ENCODE measurements around the gene TIMP2. TPM values are rescaled to one million over a fixed set of nuclear protein-coding genes. Genes with fewer than 3 reads are reported as not detected.
"Not testable (repeated sequence)": the region's sequence is repeated elsewhere in the genome, so short reads cannot be mapped to it uniquely, and the experiment has no call there.

TIMP2 gene
- total RNA-seq, 1 experiment from 2014 or later, result 13.9 TPM

DNA sequence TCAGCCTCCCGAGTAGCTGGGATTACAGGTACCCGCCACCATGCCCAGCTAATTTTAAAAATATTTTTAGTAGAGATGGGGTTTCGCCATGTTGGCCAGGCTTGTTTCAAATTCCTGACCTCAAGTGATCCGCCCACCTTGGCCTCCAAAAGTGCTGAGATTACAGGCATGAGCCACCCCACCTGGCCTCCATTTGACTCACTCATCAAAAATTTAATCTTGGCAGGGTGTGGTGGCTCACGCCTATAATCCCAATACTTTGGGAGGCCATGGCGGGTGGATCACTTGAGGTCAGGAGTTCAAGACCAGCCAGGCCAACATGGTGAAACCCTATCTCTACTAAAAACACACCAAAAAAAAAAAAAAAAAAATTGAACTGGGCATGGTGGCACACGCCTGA lies 13.6 kb downstream of the TIMP2 start:
- not testable (repeated sequence) for DNase-seq; H3K36me3 ChIP-seq (replicated peaks; ENCODE audit: control insufficient read depth, insufficient read depth, low read length); H3K4me3 ChIP-seq (ENCODE audit: insufficient read depth, low read depth, low read length); H3K27me3 ChIP-seq (ENCODE audit: control insufficient read depth, insufficient read depth, low read length)

DNA sequence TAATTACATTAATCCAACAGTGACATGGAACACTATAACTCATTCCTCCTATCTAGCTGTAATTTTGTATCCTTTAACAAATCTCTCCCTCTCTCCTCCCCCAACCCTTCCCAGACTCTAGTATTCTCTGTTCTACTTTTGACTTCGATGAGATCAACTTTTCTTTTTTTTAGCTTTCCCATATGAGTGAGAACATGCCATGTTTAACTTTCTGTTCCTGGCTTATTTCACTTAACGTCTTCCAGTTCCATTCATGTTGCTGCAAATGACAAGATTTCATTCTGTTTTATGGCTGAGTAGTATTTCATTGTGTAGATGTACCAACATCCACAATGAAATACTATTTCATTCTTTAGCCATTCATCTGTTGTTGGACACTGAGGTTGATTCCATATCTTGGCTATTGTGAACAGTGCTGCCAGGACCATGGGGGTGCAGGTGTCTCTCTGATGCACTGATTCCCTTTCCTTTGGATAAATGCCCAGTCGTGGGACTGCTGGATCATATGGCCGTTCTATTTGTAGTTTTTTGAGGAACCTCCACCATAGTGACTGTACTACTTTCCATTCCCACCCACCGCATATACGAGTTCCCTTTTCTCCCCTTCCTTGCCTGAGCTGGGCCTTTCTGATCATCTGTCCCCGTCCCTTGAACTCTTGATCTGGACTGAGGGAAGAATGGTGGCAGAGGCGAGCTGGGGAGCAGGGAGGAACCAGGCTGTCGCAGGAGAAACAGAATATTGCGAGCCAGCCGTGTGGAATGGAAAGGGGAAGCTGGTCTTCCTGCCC lies 14.5 kb downstream of the TIMP2 start:
- Histone ChIP-seq H3K4me3 (ENCODE audit: insufficient read depth, low read depth, low read length) (no peak overlapping the region), H3K36me3 (replicated peaks; ENCODE audit: control insufficient read depth, insufficient read depth, low read length) (no peaks in the 10 kb centered on the region), H3K27me3 (ENCODE audit: control insufficient read depth, insufficient read depth, low read length) (no peaks in the 10 kb centered on the region)
- no peak for DNase-seq

DNA sequence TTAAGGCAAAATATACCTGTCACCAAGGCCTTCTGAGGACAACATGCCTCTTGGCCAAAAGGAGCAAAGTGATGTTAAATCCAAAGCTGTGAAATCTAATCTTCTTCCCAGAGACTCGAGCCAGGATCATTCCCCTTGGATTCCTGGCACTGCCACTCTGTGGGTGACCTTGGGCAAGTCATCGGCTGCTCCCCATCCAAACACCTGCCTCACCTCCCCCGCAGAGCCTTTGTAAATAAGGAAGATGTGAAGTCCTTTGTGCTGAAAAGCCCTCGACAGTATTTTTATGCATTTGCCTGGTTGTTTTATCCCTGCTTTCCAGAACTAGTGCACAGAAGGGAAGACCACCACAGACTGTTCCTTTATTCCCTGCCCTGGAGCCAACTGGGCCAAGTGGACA lies 16.8 kb downstream of the TIMP2 start:
- no peak overlapping the region for H3K4me3 ChIP-seq (ENCODE audit: insufficient read depth, low read depth, low read length)
- H3K36me3 ChIP-seq (replicated peaks; ENCODE audit: control insufficient read depth, insufficient read depth, low read length), result no peaks in the 10 kb centered on the region
- no peaks in the 10 kb centered on the region for H3K27me3 ChIP-seq (ENCODE audit: control insufficient read depth, insufficient read depth, low read length)
- DNase-seq, result no peak

DNA sequence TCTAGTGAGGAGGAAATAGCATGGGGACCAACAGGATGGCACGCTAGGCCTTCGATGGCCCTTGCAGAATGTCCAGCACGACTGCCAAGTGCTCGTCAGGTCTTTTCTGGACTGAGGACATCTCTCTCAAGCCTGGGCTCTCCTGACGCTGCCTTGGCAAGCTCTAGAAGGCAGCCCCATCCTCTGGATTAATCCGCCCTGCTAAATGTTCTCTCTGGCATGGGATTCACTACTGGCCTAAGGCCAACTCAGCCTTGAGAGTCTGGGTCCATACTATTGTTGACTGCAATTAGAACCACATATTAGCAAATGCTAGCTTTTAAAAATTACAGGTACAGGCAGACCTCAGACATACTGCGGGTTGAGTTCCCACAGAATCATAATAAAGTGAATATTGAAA lies 19.6 kb downstream of the TIMP2 start:
- Histone ChIP-seq H3K4me3 (ENCODE audit: insufficient read depth, low read depth, low read length) (no peak overlapping the region), H3K36me3 (replicated peaks; ENCODE audit: control insufficient read depth, insufficient read depth, low read length) (no peaks in the 10 kb centered on the region), H3K27me3 (ENCODE audit: control insufficient read depth, insufficient read depth, low read length) (no peaks in the 10 kb centered on the region)
- no peak for DNase-seq

DNA sequence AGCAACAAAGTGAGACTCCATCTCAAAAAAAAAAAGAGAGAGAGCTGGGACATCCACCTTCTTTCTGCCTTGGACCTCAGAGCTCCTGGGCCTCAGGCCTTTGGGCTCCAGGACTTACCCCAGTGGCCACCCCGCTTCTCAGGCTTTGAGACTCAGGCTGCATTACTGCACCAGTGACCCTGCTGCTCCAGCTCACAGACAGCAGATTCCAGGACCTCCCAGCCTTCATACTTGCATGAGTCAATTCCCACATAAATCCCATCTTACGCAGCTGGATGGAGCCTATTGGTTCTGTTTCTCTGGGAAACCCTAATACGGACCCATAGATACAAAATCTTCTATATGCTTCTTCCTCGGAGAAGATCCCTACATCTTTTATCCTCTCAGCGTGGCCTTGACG lies 20.1 kb downstream of the TIMP2 start:
- Histone ChIP-seq H3K36me3 (replicated peaks; ENCODE audit: control insufficient read depth, insufficient read depth, low read length) (no peaks in the 10 kb centered on the region), H3K4me3 (ENCODE audit: insufficient read depth, low read depth, low read length) (no peak overlapping the region), H3K27me3 (ENCODE audit: control insufficient read depth, insufficient read depth, low read length) (no peaks in the 10 kb centered on the region)
- DNase-seq, result no peak

DNA sequence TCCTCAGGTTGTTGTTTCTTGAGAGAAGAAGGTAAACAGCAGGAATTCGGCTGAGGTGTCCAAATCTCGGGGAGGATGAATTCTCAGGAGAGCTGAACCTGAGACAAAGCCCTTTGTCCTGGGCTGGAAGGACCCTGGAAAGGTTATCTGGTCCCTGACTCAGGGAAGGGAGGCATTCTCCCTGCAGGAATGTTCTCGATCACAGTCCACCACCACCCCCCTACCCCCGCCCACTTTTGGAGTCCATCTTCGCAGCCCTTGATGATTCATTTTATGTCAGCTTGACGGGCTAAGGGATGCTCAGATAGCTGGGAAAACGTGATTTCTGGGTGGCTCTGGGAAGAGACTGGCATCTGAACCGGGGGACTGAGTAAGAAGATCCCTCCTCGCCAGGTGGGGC lies 20.8 kb downstream of the TIMP2 start:
- H3K4me3 ChIP-seq (ENCODE audit: insufficient read depth, low read depth, low read length), result no peak overlapping the region
- no peaks in the 10 kb centered on the region for H3K27me3 ChIP-seq (ENCODE audit: control insufficient read depth, insufficient read depth, low read length)
- H3K36me3 ChIP-seq (replicated peaks; ENCODE audit: control insufficient read depth, insufficient read depth, low read length), result no peaks in the 10 kb centered on the region
- no peak for DNase-seq

DNA sequence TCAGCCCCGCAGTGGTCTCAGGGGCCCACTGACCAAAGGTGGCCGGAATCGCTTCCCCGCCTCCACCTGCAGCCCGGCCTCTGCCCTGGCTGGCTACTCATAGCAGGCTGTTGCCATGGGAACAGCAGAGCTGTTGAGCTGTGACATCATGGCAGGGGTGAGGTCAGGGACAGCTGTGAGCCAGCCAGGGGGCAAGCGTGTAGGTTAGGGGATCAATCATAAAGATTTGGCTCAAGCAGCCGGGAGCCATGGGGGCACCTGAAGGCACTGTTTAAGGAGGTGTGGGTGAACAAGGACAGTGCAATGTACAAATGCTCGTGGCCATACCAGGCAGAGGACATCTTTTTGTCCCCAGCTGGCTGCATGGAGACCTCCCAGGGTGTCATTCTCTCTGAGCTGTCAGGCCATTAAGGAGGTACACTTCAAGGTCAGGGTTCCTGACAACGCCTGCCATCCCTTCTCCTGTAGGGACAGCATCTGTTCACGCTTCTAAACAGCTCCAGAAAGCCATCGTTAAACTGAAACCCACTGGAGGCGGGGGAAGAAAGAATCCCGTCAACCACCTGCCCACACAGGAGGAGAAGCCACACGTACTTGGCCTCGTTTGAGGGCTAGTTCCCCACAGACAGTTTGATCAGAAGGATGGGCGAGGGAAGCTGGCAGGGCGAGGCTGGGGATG lies 21.9 kb downstream of the TIMP2 start, which contains the start of gene CEP295NL:
TSS of gene CEP295NL (minus strand) at position 101 of the 679 bp plus-strand sequence. CDS start 1,373 bp downstream, outside the sequence.
- peak; percentile 88 for DNase-seq
- H3K36me3 ChIP-seq (replicated peaks; ENCODE audit: control insufficient read depth, insufficient read depth, low read length), result no peaks in the 10 kb centered on the region; the same call in 1 of the 2 replicates
- no peak within 1 kb of the TSS for H3K4me3 ChIP-seq (ENCODE audit: insufficient read depth, low read depth, low read length)
- no peaks in the 10 kb centered on the region for H3K27me3 ChIP-seq (ENCODE audit: control insufficient read depth, insufficient read depth, low read length)

DNA sequence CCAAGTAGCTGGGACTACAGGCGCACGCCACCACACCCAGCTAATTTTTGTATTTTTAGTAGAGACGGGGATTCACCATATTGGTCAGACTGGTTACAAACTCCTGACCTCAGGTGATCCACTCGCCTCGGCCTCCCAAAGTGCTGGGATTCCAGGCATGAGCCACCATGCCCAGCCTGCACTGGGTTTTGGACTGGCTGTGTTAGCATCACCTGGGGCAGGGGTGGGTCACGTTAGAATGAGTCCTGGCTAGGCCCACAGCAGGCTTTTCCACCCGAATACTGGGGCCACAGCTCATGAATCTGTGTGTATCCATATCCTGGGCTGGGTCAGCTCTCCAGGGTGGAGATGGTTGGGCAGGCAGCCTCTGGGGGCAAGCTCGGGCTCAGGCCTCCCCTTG lies 23.0 kb downstream of the TIMP2 start:
- H3K4me3 ChIP-seq (ENCODE audit: insufficient read depth, low read depth, low read length); H3K36me3 ChIP-seq (replicated peaks; ENCODE audit: control insufficient read depth, insufficient read depth, low read length); DNase-seq; H3K27me3 ChIP-seq (ENCODE audit: control insufficient read depth, insufficient read depth, low read length): not testable (repeated sequence)

DNA sequence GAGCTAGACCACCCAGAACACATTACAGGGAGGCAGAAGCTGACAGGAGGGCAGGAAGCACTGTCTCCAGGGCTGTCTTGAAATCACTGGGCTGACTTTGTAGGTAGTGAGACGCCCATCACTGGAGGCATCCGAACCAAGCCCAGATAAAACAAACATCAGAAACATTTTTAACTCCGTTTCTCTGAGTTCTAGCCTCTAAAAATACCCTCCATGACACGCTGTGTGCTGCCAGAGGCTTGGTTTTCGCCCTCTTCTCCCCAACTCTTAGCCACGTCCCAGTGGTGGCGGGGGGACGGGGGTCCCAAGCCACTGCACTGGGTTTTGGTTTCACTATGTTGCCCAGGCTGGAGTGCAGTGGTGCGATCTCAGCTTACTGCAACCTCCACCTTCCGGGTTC lies 23.4 kb downstream of the TIMP2 start:
- Histone ChIP-seq H3K36me3 (replicated peaks; ENCODE audit: control insufficient read depth, insufficient read depth, low read length) (no peaks in the 10 kb centered on the region; the same call in 1 of the 2 replicates), H3K4me3 (ENCODE audit: insufficient read depth, low read depth, low read length) (no peak overlapping the region), H3K27me3 (ENCODE audit: control insufficient read depth, insufficient read depth, low read length) (no peaks in the 10 kb centered on the region)
- no peak for DNase-seq

DNA sequence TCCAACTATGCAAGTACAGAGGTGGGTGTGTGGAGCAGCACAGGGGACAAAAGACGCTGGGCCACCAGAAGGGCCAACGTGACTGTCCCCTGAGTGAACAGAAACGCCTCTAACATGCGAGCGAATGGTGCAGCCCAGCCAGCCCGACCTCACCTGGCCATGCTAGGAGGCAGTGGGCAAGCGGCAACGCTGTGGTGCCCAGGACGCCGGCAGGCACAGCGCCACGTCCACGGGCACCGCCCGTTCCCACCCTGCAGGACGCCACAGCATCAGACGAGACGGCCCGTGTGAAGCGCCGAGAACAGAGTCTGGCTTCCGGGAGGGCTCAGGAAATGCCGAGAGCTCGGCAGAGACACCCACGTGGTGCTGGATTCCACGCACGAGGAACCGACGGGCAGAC lies 24.4 kb downstream of the TIMP2 start:
- Histone ChIP-seq H3K36me3 (replicated peaks; ENCODE audit: control insufficient read depth, insufficient read depth, low read length) (no peaks in the 10 kb centered on the region; the same call in 1 of the 2 replicates), H3K27me3 (ENCODE audit: control insufficient read depth, insufficient read depth, low read length) (no peaks in the 10 kb centered on the region), H3K4me3 (ENCODE audit: insufficient read depth, low read depth, low read length) (no peak overlapping the region)
- no peak for DNase-seq

DNA sequence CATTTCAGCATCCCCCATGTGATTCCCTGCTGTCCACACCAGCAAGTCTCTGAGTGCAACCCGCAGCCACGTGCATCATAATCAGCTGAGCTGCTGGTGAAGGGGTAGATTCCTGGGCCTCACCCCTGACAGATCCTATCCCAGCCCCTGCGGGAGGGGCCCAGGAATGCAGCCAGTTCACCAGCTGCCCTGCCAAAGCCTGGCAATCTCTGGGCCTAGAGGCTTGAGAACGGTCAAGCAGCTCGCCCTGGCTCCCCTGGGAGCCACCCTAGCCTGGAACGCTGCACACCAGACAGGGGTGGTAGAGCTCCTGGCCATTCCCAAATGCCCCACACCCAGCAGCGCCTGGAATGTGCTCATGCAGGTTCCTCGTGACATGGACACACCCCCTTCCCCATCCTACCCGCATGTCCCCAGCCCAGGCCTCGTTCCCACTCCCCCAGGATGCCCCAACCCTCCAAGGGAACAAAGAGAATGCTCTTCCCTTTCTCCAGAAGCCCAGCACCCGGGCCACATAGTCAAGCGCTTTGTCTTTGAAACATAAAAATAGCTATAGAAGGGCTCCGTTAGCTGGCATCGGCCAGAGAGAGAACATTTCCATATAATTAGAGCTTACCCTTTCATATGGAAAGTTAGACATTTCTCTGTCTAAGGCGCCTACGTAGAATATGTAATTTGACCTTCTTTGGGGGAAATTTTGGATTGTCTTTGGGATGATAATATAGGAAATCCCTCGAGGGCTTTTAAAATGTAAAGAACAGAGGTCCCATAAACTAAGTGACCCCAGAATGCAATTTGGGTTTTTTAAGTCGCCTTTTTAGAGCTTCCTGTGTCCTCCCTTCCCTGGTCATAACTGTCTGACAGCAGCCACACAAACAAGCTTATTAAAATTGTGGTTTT lies 25.6 kb downstream of the TIMP2 start:
- no peaks in the 10 kb centered on the region for H3K27me3 ChIP-seq (ENCODE audit: control insufficient read depth, insufficient read depth, low read length)
- no peaks in the 10 kb centered on the region; the same call in 1 of the 2 replicates for H3K36me3 ChIP-seq (replicated peaks; ENCODE audit: control insufficient read depth, insufficient read depth, low read length)
- peak; percentile 92 for DNase-seq
- no peak overlapping the region for H3K4me3 ChIP-seq (ENCODE audit: insufficient read depth, low read depth, low read length)

DNA sequence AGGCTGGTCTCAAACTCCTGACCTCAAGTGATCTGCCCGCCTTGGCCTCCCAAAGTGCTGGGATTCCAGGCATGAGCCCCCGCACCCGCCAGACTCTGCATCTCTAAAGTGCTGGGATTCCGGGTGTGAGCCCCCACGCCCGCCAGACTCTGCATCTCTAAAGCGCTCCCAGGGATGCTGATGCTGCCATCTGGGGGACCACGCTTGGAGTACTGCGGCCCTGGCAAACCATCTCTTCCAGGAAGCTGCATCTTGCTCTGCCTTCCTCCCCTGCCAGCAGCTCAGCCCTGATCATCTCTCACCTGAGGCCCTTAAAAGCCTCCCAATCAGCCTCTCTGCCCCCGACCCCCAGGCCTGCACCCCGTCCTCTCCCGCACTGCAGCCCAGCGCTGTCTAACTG lies 26.2 kb downstream of the TIMP2 start:
- no peak for DNase-seq
- Histone ChIP-seq H3K4me3 (ENCODE audit: insufficient read depth, low read depth, low read length) (no peak overlapping the region), H3K27me3 (ENCODE audit: control insufficient read depth, insufficient read depth, low read length) (no peaks in the 10 kb centered on the region), H3K36me3 (replicated peaks; ENCODE audit: control insufficient read depth, insufficient read depth, low read length) (no peaks in the 10 kb centered on the region; the same call in 1 of the 2 replicates)

DNA sequence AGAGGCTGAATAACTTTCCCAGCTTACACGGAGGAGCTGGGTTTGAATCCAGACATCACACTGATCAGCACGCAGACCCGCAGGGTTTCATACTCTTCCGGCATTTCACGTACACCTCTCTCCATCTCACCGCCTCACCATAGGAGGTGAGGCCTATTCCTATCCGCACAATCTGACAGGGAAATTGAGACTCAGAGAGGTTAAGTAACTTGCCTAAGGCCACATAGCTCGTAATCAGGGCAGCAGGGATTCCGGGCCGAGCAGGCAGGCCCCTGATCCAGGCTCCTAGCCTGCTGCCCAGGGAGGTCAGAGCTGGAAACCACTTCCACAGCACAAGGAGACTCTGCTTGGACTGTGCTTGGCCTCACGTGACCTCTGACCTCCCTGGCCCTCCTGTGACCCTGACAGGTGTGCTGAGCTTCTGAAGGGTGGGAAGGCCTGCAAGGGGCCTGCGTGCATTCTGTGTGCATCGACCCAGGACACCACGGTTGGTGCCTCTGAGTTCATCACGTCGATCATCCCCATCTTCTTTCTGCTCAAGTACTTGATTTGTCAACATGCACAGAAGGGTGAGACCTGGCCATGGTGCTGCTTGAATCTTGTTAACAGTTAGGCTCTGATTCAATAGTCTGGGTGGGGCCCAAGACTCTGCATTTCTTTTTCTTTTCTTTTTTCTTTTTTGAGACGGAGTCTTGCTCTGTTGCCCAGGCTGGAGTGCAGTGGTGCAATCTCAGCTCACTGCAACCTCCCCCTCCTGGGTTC lies 26.9 kb downstream of the TIMP2 start:
- Histone ChIP-seq H3K27me3 (ENCODE audit: control insufficient read depth, insufficient read depth, low read length) (no peaks in the 10 kb centered on the region), H3K4me3 (ENCODE audit: insufficient read depth, low read depth, low read length) (no peak overlapping the region), H3K36me3 (replicated peaks; ENCODE audit: control insufficient read depth, insufficient read depth, low read length) (no peaks in the 10 kb centered on the region; the same call in none of the 2 replicates)
- no peak for DNase-seq

DNA sequence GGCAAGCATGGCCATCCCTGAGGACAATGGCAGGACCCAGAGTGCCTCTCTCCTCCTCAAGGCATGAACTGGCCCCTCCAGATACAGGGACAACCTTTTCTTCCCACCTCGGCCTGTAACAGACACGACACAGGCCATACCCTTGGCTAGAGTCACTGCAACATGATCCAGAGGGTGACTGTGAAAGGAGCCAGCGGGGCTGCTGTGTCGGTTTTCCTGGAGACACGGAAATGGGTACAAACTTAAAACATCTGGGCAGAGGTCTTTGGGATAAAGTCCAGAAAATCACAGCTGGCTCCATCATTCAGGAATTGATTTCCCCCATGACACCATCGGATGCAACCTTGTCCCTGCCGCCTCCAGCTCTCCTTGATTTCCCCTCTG lies 27.5 kb downstream of the TIMP2 start:
- DNase-seq, result no peak
- Histone ChIP-seq H3K36me3 (replicated peaks; ENCODE audit: control insufficient read depth, insufficient read depth, low read length) (no peaks in the 10 kb centered on the region; the same call in none of the 2 replicates), H3K27me3 (ENCODE audit: control insufficient read depth, insufficient read depth, low read length) (no peaks in the 10 kb centered on the region), H3K4me3 (ENCODE audit: insufficient read depth, low read depth, low read length) (no peak overlapping the region)
